Inflammatory macrophage treated with lipopolysaccharide for 1 hour (primary cell): ENCODE results near the gene KCNIP3.
"Not testable (repeated sequence)": the region's sequence is repeated elsewhere in the genome, so short reads cannot be mapped to it uniquely, and the experiment has no call there.

Source experiments
- DNase-seq, 2 donors: peaks; one replicate each; pipeline ENCODE4 v3.0.0-alpha.2; 2020 to 2022

KCNIP3 gene

DNA sequence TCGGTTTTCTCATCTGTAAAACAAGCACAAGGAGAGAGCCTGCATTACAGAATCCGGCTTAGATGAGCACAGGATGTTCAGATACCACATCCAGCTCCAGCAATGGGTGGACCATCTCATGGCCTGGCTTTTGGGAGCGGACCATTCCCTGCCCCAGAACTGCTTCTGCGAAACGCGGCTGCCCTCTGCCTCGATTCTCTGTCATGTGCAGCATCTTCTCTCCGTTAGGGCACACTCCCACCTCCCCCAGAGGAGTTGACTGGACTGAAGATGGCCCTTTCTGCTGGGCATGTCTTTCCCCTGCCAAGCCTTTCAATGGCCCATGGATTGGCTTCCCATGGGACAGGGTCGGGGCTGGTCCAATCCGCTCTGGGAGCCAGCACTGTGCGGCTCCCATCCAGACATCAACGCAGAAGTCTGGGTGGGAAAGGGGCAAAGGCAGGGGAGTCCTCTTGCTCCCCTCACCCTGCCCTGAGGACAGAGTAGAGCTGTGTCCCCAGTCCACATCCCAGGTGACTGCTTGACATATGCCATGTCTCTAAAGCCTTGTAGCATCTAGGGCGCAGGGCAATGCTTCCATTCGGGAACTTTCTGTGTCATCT, 91.0 kb downstream of the KCNIP3 start:
- no peak for DNase-seq

DNA sequence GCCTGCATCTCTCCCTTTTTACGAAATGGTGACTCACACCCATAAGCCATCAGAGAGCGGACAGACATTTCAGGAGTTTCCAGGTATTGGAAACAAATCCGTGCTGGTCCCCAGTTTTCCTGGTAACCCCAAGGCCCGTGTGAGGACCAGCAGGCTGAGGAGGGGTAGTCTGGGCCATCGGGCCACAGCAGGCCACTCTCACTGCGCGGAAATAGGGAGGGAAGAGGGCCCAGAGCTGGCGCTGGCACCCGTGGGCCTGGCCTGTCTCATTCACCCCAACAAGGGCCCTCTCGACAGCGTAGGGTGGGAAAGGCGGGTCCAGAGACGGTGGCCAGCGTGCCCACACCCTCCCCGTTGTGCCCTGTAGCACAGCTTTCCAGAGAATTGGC, 91.7 kb downstream of the KCNIP3 start:
- DNase-seq, result no peak

DNA sequence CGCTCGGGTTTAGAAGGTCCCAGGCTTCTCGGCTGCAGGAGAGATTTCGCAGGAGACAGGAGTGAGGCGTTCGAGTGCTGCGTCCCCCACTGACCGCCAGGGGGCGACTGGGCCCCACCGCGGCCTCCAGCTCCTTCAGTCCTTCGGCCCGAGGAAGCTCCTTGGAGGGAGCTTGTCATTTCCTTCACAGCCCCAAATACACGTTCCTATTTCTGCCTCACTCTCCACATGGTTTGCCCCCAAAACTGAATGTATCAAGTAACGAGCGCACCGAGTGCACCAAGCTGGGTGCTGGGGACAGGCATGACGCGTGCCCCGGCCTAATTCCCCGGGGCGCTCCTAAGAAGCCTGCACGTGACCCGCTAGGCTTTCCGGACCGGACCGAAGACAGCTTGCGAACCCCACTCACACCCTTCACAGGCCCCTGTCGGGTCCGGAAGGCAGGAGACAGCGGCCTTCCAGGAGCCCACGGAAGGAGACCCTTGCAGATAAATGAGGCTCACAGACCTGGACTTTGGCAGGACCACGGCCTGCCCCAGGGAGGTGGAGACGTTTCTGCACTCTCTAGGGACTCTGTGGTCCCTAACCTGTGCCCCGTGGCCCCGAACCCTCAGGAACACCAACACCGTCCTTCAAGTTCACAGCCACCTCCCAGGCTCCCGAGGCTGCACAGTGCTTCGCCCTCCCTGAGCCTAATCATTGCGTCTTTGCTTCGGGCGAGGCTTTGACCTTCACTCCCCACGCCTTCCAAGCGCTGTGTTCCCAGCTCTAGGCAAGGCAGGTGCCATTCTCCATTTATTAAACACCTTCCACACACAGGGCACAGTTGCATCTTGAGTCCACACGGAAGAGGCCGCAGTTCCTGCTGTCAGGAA, 92.3 kb downstream of the KCNIP3 start:
- peak; percentile 28 to 67 for DNase-seq

DNA sequence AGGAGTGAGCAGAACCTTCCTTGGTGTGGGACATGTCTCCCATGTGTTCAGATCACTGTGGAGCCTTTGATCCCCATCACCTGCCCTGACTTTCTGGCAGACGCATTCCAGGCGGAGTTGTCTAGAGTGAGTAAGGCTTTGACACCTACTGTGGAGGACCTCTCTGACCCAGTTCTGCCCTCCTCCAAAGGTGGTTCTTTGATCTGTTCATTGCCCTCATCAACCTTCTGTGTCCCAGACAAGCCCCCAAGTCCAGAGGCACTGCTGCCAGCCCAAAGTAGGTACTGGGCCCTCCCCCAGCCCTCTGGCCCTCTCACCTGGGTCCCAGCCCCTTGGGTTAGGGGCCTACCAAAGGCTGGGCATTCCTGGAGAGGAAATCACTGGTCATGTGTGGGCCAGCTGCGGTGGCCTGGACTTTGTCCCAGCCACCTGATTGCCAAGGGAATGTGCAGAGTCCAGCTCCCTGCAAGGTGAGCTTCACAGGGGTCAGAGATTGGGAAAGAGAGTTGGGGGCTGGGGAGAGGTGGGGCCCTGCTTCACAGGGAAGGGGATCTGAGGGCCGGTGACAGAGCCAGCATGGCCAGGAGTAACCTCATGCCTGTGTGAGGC, 93.2 kb downstream of the KCNIP3 start:
- no peak for DNase-seq

DNA sequence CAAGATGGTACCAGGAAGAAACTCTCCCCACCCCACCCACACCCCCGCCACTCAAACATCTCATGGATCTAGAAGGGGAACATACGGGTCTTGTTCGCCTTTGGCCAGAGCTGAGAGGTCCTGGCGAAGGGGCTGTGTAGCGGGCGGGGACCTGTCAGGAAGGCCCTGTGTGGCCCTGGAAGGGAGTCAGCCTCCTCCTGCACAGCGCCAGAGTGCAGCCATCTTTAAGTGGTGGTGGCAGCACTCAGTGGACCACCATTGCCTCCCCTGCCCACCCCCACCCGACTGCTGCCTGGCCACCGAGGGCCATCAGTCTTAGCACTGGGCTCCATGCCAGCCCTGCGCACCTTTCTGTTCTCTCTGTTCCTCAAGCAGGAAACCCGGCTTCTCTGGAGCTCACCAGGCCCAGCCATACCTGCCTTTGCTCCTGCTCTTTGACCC, 93.8 kb downstream of the KCNIP3 start:
- no peak for DNase-seq

DNA sequence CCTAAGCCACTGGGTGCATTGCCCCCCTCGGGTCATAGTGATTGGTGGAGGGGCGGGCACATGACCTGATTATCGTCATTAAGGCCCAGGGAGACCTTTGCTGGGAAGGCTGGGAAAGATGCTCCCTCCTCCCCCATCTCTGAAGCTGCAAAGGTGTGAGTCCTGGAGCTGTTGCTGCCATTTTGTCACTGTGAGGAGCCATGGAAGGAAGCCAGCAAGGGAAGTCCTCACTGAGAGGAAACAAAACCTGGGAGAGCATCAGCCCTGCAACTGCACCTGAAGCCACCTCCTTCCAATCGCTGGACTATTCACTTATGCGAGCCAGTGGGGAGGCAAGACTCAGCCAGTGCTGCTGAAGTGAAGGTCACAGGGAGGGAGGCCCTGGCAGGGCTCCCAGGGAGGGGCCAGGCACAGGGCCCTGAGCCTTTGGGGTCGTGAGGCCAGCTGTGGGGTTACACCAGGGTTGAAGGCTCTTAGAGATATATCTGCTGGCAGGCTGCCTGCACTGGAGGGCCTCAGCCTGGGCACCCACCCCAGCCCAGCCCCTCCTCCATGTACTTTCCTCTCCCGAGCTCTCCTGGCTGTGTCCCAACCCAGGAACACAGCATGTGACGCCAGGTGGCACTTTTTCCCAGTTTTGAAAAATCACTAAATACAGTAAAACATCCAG, 94.6 kb downstream of the KCNIP3 start:
- no peak for DNase-seq

DNA sequence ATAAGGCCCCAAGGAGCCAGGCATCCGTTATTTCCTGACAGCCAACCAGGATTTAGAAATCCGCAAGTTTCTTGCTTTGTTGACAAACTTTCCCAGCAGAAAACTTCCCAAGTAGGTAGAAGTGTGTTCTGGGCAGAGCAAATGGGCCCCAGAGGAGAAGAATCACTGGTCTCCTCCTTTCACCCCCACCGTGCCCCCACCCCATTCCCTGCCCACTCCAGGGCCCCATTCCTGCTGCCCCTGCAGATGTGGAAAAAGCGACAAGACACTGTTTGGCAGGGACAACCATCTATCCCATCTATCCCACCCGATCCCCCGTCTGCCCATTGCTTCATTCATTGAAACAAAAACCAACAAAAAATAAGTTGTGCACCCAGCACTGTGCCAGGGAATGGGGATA, 95.2 kb downstream of the KCNIP3 start:
- DNase-seq, result no peak

DNA sequence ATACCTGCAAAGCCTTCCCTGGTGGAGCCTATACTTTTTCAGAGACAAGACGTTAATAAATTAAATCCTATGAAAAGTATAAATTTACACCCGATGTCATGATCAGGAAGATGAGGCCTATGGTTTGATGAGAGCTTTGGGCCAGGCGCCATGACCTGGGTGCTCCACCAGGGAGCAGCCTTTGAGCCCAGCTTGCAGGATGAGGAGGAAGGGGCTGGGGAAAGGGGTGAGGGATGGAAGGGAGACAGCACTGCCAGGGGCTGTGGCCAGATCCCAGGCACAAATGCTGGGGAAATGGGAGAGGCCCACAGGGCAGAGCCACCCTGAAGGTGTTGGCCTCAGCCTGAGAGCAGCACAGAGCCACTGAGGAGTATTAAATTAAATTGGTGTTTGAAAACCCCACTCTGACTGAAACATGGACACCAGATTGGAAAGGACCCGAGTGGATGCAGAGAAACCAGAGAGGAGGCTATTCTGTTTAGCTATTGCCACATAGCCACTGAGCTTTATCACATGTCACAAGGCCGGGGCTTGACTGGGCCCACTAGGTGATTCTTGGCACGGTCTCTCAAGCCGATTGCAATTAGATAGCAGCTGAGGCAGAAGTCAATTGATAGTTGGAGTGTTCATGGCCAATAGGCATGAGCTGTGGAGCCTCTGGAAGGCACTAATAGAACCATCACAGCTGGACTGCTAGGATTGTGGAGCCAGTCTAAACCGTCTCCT, 95.7 kb downstream of the KCNIP3 start:
- DNase-seq, result no peak

DNA sequence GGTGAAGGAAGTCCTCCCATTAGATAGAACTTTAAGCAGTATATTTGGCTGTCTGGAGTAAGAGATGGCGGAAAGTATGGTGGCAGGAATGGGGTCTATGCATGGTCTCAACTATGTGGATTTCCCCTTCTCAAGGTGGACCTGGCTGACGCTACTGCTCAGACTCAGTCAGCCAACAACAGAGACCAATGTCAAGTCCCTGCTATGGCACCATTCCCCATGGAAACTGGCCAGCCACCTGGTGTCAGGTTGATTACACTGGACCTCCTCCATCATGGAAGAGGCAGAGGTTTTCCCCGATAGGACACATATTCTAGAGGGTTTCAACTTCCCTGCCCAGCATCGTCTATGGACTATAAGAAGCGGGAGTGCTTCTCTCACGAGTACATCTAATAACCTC, 96.8 kb downstream of the KCNIP3 start:
- DNase-seq, result no peak

DNA sequence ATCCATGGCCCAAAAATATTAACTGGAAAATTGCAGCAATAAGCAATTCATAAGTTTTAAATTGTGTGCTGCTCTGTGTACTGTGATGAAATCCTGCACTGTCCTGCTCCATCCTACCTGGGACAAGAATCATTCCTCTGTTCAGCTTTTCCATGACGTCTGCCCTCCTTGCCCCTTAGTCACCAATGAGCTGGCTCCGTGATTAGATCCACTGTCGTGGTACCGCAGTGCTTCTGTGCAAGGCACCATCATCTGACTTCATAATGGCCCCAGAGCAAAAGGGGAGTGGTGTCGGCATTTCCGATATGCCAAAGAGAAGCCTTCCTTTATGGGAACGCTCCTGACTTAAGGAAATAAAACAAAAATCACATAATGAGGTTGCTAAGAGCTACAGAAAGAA, 101.9 kb downstream of the KCNIP3 start:
- no peak for DNase-seq

DNA sequence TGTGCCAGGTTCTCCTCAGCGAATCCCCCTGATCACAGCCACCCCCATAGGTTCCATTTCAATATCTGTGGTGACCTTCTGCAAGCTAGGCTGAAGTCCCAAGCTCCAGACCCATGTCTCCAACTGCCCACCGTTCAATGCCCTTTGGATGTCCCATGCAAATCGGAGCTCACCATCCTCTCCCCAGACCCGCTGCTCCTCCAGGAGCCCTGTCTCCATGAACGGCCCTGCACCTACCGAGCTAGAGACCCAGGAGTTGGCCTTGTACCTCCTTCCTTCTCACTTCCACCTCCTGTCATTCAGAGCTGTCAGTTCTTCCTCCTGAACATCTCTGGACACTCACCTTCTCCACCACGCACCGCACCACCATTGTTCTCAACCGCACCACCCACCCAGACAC, 104.3 kb downstream of the KCNIP3 start:
- no peak for DNase-seq

DNA sequence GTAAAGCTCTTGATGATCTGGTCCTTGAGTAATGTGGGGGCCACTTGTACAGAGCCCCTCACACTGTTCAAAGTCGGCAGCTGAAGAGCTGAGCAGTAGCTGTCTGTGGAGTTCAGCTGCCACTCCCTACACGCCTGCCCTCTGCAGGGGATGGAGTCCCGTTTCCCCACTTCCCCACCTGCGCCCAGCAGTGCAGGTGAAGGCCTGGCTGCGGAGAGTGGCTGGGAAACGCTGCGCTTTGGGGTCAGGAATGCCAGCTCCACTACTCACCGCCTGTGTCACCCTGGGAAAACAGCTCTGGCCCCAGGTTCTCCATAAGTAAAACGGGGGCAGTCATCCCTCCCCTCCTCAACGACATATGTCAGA, 104.8 kb downstream of the KCNIP3 start:
- peak in 1 of 2 donors; percentile 2 for DNase-seq

DNA sequence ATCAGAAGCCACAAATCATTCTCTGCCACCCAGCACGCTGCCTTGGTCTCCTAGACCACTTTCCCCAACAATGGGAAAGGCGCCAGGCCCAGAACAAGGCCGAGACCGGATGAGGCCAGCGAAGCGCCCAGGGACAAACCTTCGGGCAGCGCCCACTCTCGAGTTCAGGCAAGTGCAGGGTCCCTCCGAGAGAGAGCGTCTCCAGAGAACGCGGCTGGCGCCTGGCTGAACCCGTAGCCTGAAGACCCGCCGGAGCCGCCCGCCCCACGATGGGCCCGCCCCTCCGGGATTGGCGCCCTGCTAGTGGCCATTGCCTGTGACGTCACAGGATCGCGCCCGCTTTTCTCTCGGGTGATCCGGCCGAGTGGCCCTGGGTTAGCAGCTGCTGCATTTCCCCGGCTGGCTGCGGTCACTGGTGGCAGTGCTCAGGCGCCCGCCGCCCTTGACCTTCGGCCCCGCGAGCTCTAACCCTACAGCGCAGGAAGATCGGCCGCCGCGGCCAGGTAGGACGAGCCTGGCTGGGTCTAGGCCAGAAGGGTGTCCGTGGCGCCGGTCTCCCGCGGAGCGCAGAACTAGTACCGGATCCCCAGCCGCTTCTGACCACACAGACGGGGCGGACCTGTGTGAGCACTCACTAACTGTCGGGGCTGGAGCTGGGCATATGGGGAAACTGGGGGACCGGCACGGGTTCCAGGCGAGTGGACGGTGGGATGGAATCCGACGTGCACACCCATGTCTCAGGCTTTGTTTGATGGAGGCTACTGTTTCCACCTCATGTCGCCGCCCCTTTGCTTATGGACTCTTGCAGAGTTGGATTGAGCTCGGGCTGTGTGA, 105.4 kb downstream of the KCNIP3 start, which contains the start of gene FAHD2A:
Gene FAHD2A, plus strand, starts transcription at position 339 of the 834 bp plus-strand sequence. CDS start 2,851 bp downstream, outside the sequence.
- peak; percentile 88 to 97 for DNase-seq

DNA sequence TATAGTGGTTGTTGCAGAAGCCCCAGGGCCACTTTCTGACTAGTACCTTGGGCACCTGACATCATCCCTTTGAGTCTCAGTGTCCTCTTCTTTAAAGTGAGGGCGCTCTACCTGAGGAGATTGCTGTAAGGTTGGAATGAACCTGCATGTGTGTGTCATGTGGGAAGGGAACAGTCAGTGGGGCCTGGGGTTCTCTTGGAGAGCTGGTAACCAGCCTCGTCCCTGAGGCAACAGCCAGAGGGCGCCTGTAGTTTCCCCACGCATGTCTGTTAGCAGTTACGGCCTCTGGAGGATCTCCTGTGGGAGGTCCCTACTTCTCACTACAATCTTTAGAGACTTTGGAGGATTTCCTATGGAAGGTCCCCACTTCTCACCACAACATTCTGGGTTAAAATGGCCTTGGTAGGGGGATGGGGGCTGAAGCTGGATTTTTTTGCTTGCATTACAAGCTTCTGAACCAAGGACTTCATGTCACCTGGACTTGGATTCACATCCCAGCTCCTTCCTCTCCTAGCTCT, 106.1 kb downstream of the KCNIP3 start:
- peak; percentile 55 to 72 for DNase-seq

DNA sequence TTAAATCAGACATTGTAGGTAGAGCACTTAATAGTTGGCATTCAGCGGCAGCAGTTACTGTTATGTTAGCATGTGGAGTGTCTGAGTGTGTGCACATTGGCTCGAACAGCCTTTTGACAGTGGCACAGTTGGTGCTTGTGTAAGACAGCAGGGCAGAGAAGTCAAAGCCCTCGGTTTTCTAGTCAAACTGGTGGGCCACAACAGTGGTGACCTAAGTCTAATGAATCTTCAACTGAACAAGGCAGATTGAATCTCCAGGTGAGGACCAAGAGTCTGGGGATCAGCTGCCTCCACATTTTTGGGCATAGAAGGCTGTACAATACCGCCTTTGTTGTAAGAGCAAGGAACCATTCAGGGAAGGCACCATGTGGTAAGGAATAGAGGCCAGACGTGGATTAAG, 106.7 kb downstream of the KCNIP3 start:
- not testable (repeated sequence) for DNase-seq

DNA sequence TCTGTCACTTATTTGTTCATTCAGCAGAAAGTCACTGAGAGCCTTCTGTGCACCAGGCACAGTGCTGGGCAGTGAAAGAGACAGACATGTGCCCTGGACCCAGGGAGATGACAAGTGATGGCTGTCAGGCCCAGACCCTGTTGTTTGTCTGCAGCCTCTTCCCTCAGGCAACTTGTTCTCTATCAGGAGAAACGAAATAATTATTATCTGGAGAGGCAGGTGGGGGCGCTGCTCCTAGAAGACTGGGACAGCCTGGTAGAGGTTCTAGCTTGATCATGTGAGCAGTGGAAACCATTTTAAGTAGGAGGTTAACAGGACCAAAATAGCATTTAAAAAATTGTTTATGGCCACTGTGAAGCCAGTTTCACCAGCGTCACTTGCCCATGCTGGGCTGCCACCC, 107.5 kb downstream of the KCNIP3 start:
- not testable (repeated sequence) for DNase-seq

DNA sequence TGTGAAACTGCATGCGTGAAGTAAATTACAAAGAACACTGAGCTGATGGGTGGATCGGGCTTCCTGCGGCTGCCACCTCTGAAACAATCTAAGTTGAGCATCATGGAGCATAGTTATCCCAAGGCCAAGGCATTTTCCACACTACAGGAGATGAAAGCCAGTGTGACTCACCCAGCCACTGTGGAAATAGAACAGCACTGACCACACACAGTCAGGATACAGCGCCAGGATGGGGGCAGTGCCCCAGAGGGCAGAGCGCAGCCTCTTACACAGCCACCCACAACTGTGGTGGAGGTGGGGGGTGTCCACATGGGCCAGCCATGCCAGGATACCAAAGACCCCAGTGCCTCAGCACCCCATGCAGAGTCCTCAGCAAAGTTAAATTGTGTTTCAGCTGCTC, 114.1 kb downstream of the KCNIP3 start:
- DNase-seq, result not testable (repeated sequence)

DNA sequence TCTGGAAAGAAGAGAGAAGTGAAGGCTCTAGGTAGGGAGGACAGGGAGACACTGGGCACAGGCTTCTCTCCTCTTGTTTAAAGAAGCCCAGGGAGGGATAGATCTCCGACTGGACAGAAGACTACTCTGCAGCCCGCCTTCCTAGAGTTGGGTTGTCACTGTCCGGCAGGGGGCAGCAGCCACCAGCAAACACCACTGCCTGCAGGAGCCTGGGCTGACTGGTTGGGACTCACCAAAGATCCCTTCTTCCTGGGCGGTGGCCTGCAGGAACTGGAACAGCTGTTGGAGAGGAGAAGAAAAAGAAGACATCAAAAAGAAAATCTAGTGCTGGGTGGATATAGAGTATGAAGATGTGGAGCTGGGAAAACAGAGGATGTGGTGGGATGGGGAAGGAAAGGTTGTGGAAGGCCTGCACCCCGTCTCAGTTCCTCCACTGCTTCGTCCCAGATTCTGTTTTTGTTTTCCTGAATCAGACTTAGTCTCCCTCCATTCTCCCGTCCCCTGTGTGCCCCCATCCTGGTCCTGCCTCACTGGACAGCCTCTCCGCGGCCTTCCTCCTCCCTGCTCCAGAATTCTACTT, 117.0 kb downstream of the KCNIP3 start:
- DNase-seq, result peak; percentile 23 to 67

DNA sequence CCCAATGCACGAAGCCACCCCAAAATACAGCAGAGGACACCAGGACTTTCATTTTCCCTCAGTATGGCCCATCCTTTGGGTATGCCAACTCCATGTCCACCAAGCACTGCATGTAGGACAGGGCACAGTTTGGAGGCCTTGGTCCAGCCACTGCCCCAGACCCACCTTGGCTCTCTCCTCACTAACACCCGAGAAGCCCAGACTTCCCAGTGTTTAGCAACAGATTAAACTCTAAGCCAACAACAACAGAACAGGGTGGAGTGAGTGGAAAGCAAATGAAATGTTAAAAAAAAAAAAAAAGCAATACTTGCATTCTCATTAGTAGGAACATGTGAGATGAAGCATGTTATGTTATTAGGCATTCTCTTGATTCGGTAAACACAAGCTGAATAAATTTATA, 118.0 kb downstream of the KCNIP3 start:
- not testable (repeated sequence) for DNase-seq

DNA sequence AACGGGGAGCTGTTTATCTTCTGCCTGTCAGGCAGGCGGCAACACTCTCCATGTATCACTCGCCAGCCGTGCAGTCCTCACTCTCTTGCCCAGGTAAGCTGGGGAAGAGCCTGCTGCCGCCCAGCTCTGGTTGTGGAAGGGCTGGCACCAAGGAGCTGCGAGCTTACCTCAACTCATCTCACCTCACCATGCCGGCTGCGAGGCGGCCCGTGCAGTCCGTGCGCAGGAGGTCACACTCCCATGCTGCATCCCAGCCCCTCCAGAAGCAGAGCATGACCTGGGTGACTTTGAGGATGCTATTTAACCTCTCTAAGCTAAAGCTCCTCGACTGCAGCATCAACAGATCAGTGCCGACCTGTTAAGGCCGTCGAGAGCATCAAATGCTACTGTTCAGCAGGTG, 118.4 kb downstream of the KCNIP3 start:
- not testable (repeated sequence) for DNase-seq
